Measurements from ENCODE around the gene CCDC200.
"Not testable (repeated sequence)": the region's sequence is repeated elsewhere in the genome, so short reads cannot be mapped to it uniquely, and the experiment has no call there.

Gene CCDC200

DNA sequence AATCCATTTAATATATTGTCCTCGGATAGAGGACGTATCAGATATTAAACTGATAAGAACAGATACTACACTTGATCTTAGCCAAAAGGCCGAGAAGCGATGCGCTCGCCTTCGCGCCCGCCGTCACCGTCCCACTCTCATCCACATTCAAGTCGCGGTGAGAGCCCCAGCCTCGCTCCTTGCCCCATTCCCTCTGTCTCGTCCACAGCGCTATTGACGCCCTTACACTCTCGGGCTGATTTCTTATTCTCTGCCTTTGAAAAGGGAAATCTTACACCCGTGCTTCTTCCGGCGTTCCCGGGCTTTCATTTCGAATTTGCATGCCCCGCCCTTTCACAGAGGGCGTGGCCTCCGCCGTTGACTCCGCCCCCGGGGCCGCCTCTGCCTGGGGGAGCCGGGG, 5.5 kb upstream of the CCDC200 start, which contains the start of gene RNU2-1:
TSS of gene RNU2-1 (minus strand) at position 101 of the 400 bp plus-strand sequence.
- not testable (repeated sequence) for H2AFZ ChIP-seq (ENCODE audit: low read length); H3K27me3 ChIP-seq (ENCODE audit: insufficient read depth, low read length); H3K9me2 ChIP-seq (ENCODE audit: low read depth, low read length); H3K79me2 ChIP-seq (ENCODE audit: insufficient read depth, low read length); H3F3A ChIP-seq (ENCODE audit: insufficient read depth, low read length); H3K36me3 ChIP-seq (ENCODE audit: insufficient read depth, low read length); H4K20me1 ChIP-seq (ENCODE audit: insufficient read depth, low read length); H3K9me3 ChIP-seq (ENCODE audit: low read length); H3K27ac ChIP-seq (ENCODE audit: low read depth, low read length, poor library complexity, severe bottlenecking); H3K4me2 ChIP-seq (ENCODE audit: low read length); H3K4me3 ChIP-seq (ENCODE audit: low read depth, low read length, poor library complexity, severe bottlenecking); H3K4me1 ChIP-seq (ENCODE audit: insufficient read depth, low read length, severe bottlenecking); H3K9ac ChIP-seq (ENCODE audit: low read length)

DNA sequence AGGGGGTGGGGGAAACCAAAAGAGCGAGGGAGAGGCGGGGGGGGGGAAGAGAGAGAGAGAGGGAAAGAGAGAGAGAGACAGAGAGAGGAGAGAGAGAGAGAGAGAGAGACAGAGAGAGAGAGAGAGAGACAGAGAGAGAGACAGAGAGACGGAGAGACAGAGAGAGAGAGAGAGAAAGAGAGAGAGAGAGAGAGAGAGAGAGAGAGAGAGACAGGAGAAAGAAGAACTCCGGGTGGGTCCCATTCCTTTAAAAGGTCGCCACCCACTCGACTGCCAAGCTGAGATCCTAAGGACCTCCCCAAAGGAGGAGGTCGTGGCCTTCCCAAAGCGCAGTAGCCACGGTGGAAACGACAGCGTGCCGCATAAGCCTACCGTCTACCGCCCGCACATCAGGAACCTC, 4.8 kb upstream of the CCDC200 start:
- H3K9ac ChIP-seq (ENCODE audit: low read length); H3K27ac ChIP-seq (ENCODE audit: low read depth, low read length, poor library complexity, severe bottlenecking); H3K9me3 ChIP-seq (ENCODE audit: low read length); H3K79me2 ChIP-seq (ENCODE audit: insufficient read depth, low read length); H3K4me3 ChIP-seq (ENCODE audit: low read depth, low read length, poor library complexity, severe bottlenecking); H3K27me3 ChIP-seq (ENCODE audit: insufficient read depth, low read length); H4K20me1 ChIP-seq (ENCODE audit: insufficient read depth, low read length); H3F3A ChIP-seq (ENCODE audit: insufficient read depth, low read length); H3K4me2 ChIP-seq (ENCODE audit: low read length); H3K4me1 ChIP-seq (ENCODE audit: insufficient read depth, low read length, severe bottlenecking); H3K36me3 ChIP-seq (ENCODE audit: insufficient read depth, low read length); H2AFZ ChIP-seq (ENCODE audit: low read length); H3K9me2 ChIP-seq (ENCODE audit: low read depth, low read length): not testable (repeated sequence)

DNA sequence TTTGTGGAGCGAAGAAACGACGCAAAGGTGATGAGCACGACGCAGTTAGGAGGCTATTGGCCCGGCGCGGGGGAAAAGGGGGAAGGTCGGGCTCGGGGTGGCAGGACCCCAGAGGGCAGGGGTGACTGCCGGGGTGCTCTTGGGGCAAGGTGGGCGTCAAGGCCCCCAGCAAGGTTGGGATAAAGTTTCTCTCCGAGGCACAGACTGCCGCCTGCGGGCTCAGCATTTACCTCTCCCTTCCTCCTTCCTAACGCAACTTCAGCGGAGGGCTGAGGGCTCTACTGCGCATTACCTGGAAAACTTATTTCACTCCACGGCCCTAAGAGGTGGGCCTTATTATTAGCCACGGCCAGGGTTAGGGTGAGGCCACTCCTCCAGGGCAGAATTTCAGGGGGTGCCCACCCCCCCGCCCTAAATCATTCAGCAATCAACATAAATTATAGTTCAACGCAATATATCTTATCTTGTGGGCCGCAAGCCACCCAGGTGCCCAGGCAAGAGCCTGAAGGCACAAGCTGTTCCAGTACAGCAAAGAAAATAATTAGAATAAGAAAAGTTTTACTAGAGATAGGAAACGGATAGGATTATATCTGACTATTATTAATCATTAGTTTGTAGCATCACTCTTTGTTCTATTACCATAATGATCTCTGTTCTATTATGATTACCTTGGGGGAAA, 3.7 kb upstream of the CCDC200 start:
- not testable (repeated sequence) for H3K27me3 ChIP-seq (ENCODE audit: insufficient read depth, low read length); H3K4me3 ChIP-seq (ENCODE audit: low read depth, low read length, poor library complexity, severe bottlenecking); H3K9me2 ChIP-seq (ENCODE audit: low read depth, low read length); H2AFZ ChIP-seq (ENCODE audit: low read length); H3K79me2 ChIP-seq (ENCODE audit: insufficient read depth, low read length); H3K36me3 ChIP-seq (ENCODE audit: insufficient read depth, low read length); H3K27ac ChIP-seq (ENCODE audit: low read depth, low read length, poor library complexity, severe bottlenecking); H3K9ac ChIP-seq (ENCODE audit: low read length); H3K4me1 ChIP-seq (ENCODE audit: insufficient read depth, low read length, severe bottlenecking); H3K4me2 ChIP-seq (ENCODE audit: low read length); H4K20me1 ChIP-seq (ENCODE audit: insufficient read depth, low read length); H3F3A ChIP-seq (ENCODE audit: insufficient read depth, low read length); H3K9me3 ChIP-seq (ENCODE audit: low read length)

DNA sequence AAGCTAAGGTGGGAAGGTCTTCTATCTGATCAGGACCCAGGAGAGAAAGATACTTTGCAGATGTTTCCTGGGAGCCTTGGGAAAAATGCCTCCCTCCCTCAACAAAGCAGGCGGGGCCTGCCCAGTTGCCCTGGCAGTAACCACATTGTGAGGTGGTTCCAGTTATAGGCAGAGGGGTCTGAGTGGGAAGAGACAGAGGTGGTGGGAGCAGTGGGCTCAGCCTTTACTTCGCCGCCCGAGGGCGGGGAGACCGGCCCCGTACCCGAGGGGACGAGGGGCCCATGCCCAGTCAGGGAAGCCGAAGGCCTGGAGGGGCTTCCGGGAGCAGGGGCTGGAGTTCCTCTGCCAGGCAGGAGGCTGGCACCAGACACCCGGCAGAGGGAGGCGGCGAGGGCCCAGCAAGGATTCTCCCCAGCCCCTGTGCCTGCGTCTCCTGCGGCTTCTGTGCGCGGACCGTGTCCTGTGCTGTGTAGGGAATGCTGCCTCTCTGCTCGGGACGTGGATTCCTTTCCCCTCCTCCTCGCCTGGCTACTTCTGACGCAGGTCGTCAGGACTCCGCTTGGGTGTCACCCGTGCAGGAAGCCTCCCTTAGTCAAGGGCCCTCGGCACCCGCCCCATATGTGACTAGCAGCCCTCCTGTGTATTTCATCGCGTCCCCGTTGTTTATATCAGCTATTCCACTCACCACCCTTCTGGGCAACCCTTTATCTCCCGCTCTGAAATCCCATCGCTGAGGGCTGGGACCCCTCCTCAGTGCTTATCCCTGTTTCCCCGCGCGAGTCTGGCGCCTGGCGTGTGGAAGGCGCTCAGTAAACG, 3.0 kb upstream of the CCDC200 start:
- not testable (repeated sequence) for H4K20me1 ChIP-seq (ENCODE audit: insufficient read depth, low read length); H3K4me2 ChIP-seq (ENCODE audit: low read length); H3K36me3 ChIP-seq (ENCODE audit: insufficient read depth, low read length); H3K4me1 ChIP-seq (ENCODE audit: insufficient read depth, low read length, severe bottlenecking); H3K9me3 ChIP-seq (ENCODE audit: low read length); H2AFZ ChIP-seq (ENCODE audit: low read length); H3K27ac ChIP-seq (ENCODE audit: low read depth, low read length, poor library complexity, severe bottlenecking); H3K9me2 ChIP-seq (ENCODE audit: low read depth, low read length); H3K4me3 ChIP-seq (ENCODE audit: low read depth, low read length, poor library complexity, severe bottlenecking); H3K27me3 ChIP-seq (ENCODE audit: insufficient read depth, low read length); H3F3A ChIP-seq (ENCODE audit: insufficient read depth, low read length); H3K9ac ChIP-seq (ENCODE audit: low read length); H3K79me2 ChIP-seq (ENCODE audit: insufficient read depth, low read length)

DNA sequence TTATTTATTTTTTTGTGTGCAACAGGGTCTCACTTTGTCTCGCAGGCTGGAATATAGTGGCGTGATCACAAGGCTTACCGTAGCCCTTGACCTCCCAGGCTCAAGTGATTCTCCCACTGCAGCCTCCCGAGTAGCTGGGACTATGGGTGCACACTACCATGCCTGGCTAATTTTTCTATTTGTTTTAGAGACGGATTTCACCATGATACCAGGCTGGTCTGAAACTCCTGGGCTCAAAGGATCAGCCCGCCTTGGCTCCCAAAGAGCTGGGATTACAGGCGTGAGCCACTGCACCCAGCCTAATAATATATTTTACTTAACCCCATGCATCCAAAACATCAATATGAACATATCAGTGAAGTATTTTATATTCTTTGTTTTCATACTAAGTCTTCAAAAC, 2.0 kb downstream of the CCDC200 start:
- Histone ChIP-seq H3K27ac (ENCODE audit: low read depth, low read length, poor library complexity, severe bottlenecking) (no peak overlapping the region), H3K9me2 (ENCODE audit: low read depth, low read length) (no peaks in the 10 kb centered on the region), H3K79me2 (ENCODE audit: insufficient read depth, low read length) (no peaks in the 10 kb centered on the region), H3K9me3 (ENCODE audit: low read length) (no peaks in the 10 kb centered on the region), H3K4me3 (ENCODE audit: low read depth, low read length, poor library complexity, severe bottlenecking) (no peak overlapping the region), H3F3A (ENCODE audit: insufficient read depth, low read length) (no peaks in the 10 kb centered on the region), H2AFZ (ENCODE audit: low read length) (no peak overlapping the region), H3K27me3 (ENCODE audit: insufficient read depth, low read length) (no peaks in the 10 kb centered on the region), H3K36me3 (ENCODE audit: insufficient read depth, low read length) (no peaks in the 10 kb centered on the region), H3K4me2 (ENCODE audit: low read length) (no peak overlapping the region), H3K9ac (ENCODE audit: low read length) (no peak overlapping the region), H3K4me1 (ENCODE audit: insufficient read depth, low read length, severe bottlenecking) (no peaks in the 10 kb centered on the region), H4K20me1 (ENCODE audit: insufficient read depth, low read length) (no peaks in the 10 kb centered on the region)
- TF ChIP-seq, protein P1, sequence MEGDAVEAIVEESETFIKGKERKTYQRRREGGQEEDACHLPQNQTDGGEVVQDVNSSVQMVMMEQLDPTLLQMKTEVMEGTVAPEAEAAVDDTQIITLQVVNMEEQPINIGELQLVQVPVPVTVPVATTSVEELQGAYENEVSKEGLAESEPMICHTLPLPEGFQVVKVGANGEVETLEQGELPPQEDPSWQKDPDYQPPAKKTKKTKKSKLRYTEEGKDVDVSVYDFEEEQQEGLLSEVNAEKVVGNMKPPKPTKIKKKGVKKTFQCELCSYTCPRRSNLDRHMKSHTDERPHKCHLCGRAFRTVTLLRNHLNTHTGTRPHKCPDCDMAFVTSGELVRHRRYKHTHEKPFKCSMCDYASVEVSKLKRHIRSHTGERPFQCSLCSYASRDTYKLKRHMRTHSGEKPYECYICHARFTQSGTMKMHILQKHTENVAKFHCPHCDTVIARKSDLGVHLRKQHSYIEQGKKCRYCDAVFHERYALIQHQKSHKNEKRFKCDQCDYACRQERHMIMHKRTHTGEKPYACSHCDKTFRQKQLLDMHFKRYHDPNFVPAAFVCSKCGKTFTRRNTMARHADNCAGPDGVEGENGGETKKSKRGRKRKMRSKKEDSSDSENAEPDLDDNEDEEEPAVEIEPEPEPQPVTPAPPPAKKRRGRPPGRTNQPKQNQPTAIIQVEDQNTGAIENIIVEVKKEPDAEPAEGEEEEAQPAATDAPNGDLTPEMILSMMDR (IDR thresholded peaks at IDR 0.05; ENCODE audit: low read length): no peak
- no peak for TF ChIP-seq EZH2 (IDR thresholded peaks at IDR 0.05; ENCODE audit: borderline replicate concordance, low read length)
